GM23338 (cell line): Measurements from ENCODE around the gene DNAJC13.

Source experiments
- CREB1 ChIP-seq: fragments of 250-450 bp; sonication (Bioruptor Pico); IDR thresholded peaks from 2 replicates; pipeline ENCODE4 v1.5.0; 2020; ENCODE audit warnings: low read depth, mild to moderate bottlenecking, moderate library complexity
- ETS1 ChIP-seq: IDR thresholded peaks from 2 replicates; pipeline ENCODE4 v1.6.1; 2016; ENCODE audit warnings: antibody characterized with exemption
- EZH2 ChIP-seq: fragments of 200-600 bp; sonication (generic); IDR thresholded peaks from one replicate; pipeline ENCODE4 v1.8.0; 2017; ENCODE audit warnings: antibody characterized with exemption, mild to moderate bottlenecking, low read depth; ENCODE audit not compliant: unreplicated experiment
- EZH2phosphoT487 ChIP-seq: fragments of 200-600 bp; sonication (generic); IDR thresholded peaks from one replicate; pipeline ENCODE4 v1.8.1; 2018; ENCODE audit warnings: antibody characterized with exemption; ENCODE audit not compliant: unreplicated experiment
- JUNB ChIP-seq: IDR thresholded peaks from one replicate; pipeline ENCODE4 v1.6.1; 2016; ENCODE audit warnings: antibody characterized with exemption; ENCODE audit not compliant: unreplicated experiment
- NANOG ChIP-seq: IDR thresholded peaks from 2 replicates; pipeline ENCODE4 v1.6.1; 2016; ENCODE audit warnings: antibody characterized with exemption, borderline replicate concordance
- POLR2AphosphoS5 ChIP-seq: IDR thresholded peaks from 2 replicates; pipeline ENCODE4 v1.6.1; 2016; ENCODE audit warnings: antibody characterized with exemption, low read depth
- STAT1 ChIP-seq: IDR thresholded peaks from one replicate; pipeline ENCODE4 v1.6.1; 2016; ENCODE audit warnings: antibody characterized with exemption; ENCODE audit not compliant: unreplicated experiment
- ZNF114 ChIP-seq: fragments of 250-450 bp; sonication (Bioruptor Pico); IDR thresholded peaks from 2 replicates; pipeline ENCODE4 v1.5.0; 2020; ENCODE audit warnings: mild to moderate bottlenecking, moderate library complexity
- ZNF331 ChIP-seq: fragments of 250-450 bp; sonication (Bioruptor Pico); IDR thresholded peaks from 2 replicates; pipeline ENCODE4 v1.5.0; 2020; ENCODE audit warnings: low read depth, mild to moderate bottlenecking, moderate library complexity
- ZNF462 ChIP-seq: fragments of 250-450 bp; sonication (Bioruptor Pico); IDR thresholded peaks from 2 replicates; pipeline ENCODE4 v1.5.0; 2020; ENCODE audit warnings: mild to moderate bottlenecking, moderate library complexity
- TF ChIP-seq, protein P1 (sequence below), 2 experiments: fragments of 200-600 bp in 1 of 2; sonication (generic) in 1 of 2; conservative IDR thresholded peaks; 2 replicates each; pipeline versions ENCODE4 v1.5.1 to v1.6.1; 2016 to 2017; ENCODE audit warnings: antibody characterized with exemption in 2 of 2, low read depth in 2 of 2, mild to moderate bottlenecking in 2 of 2, moderate library complexity in 1 of 2
- TF ChIP-seq, protein P2 (sequence below): IDR thresholded peaks from one replicate; pipeline ENCODE4 v1.6.1; 2018; ENCODE audit warnings: antibody characterized with exemption; ENCODE audit not compliant: unreplicated experiment

- TF ChIP-seq, protein P1, sequence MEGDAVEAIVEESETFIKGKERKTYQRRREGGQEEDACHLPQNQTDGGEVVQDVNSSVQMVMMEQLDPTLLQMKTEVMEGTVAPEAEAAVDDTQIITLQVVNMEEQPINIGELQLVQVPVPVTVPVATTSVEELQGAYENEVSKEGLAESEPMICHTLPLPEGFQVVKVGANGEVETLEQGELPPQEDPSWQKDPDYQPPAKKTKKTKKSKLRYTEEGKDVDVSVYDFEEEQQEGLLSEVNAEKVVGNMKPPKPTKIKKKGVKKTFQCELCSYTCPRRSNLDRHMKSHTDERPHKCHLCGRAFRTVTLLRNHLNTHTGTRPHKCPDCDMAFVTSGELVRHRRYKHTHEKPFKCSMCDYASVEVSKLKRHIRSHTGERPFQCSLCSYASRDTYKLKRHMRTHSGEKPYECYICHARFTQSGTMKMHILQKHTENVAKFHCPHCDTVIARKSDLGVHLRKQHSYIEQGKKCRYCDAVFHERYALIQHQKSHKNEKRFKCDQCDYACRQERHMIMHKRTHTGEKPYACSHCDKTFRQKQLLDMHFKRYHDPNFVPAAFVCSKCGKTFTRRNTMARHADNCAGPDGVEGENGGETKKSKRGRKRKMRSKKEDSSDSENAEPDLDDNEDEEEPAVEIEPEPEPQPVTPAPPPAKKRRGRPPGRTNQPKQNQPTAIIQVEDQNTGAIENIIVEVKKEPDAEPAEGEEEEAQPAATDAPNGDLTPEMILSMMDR (conservative IDR thresholded peaks at IDR 0.05; ENCODE audit: low read depth in 2 of 2), result no peak
- TF ChIP-seq EZH2 (no peak), CREB1 (CRISPR knock-in tag) (no peak), EZH2phosphoT487 (no peak), POLR2AphosphoS5 (no peak), ZNF331 (no peak), NANOG (no peak), ETS1 (no peak), JUNB (no peak), ZNF114 (CRISPR knock-in tag) (no peak), ZNF462 (CRISPR knock-in tag) (no peak), STAT1 (no peak)
- TF ChIP-seq, protein P2, sequence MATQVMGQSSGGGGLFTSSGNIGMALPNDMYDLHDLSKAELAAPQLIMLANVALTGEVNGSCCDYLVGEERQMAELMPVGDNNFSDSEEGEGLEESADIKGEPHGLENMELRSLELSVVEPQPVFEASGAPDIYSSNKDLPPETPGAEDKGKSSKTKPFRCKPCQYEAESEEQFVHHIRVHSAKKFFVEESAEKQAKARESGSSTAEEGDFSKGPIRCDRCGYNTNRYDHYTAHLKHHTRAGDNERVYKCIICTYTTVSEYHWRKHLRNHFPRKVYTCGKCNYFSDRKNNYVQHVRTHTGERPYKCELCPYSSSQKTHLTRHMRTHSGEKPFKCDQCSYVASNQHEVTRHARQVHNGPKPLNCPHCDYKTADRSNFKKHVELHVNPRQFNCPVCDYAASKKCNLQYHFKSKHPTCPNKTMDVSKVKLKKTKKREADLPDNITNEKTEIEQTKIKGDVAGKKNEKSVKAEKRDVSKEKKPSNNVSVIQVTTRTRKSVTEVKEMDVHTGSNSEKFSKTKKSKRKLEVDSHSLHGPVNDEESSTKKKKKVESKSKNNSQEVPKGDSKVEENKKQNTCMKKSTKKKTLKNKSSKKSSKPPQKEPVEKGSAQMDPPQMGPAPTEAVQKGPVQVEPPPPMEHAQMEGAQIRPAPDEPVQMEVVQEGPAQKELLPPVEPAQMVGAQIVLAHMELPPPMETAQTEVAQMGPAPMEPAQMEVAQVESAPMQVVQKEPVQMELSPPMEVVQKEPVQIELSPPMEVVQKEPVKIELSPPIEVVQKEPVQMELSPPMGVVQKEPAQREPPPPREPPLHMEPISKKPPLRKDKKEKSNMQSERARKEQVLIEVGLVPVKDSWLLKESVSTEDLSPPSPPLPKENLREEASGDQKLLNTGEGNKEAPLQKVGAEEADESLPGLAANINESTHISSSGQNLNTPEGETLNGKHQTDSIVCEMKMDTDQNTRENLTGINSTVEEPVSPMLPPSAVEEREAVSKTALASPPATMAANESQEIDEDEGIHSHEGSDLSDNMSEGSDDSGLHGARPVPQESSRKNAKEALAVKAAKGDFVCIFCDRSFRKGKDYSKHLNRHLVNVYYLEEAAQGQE, result no peak
Observed at GRCh38 chr3:132522353-132522752, 105.1 kb downstream of the DNAJC13 start.
